ENCODE data around the gene IL1RAP. TPM values are rescaled to one million over a fixed set of nuclear protein-coding genes. Genes with fewer than 3 reads are reported as not detected.

Gene IL1RAP
- total and polyA plus RNA-seq, 2 experiments from 2014 or later = 3.6 to 5.0 TPM

GRCh38 chr3:190504354-190505125 lies 9.3 kb upstream of the IL1RAP start (continued):
- TF ChIP-seq CTCF (conservative IDR thresholded peaks at IDR 0.05; ENCODE audit: low read depth in 2 of 2) = peak; percentile 25 to 50; a peak in 3 of 4 replicates
- no peak for TF ChIP-seq EZH2phosphoT487 (IDR thresholded peaks at IDR 0.05; ENCODE audit: unreplicated experiment)
- no peak for TF ChIP-seq EZH2 (IDR thresholded peaks at IDR 0.05; ENCODE audit: low read depth, unreplicated experiment)
- TF ChIP-seq ZNF114 (CRISPR knock-in tag; IDR thresholded peaks at IDR 0.05) = no peak
- TF ChIP-seq STAT1 (IDR thresholded peaks at IDR 0.05; ENCODE audit: unreplicated experiment) = no peak
- no peak for TF ChIP-seq JUNB (IDR thresholded peaks at IDR 0.05; ENCODE audit: unreplicated experiment)

GRCh38 chr3:190505381-190506003 lies 8.4 kb upstream of the IL1RAP start:
- no peaks in the 10 kb centered on the region for H3K9me3 Mint-ChIP-seq
- no peak overlapping the region for H3K4me3 Mint-ChIP-seq
- no peaks in the 10 kb centered on the region for H3K36me3 Mint-ChIP-seq (ENCODE audit: low read depth)
- H3K27ac ChIP-seq (ENCODE audit: low read depth) = no peak overlapping the region
- DNase-seq (ENCODE audit: low spot score) (no peak), ATAC-seq (no peak)
- H4K20me1 ChIP-seq (replicated peaks; ENCODE audit: insufficient read depth) = no peaks in the 10 kb centered on the region
- no peaks in the 10 kb centered on the region for H3F3A ChIP-seq (replicated peaks; ENCODE audit: low read depth)
- no peak overlapping the region for H2AFZ ChIP-seq
- peaks cover 7% of the 10 kb centered on the region for H3K4me1 Mint-ChIP-seq
- no peaks in the 10 kb centered on the region for H3K9me2 ChIP-seq (ENCODE audit: insufficient read depth)
- H3K79me2 ChIP-seq (replicated peaks; ENCODE audit: insufficient read depth) = no peaks in the 10 kb centered on the region
- no peak overlapping the region for H3K27ac Mint-ChIP-seq
- peaks cover 11% of the 10 kb centered on the region; the same call in 1 of the 2 replicates for H3K4me1 ChIP-seq (ENCODE audit: insufficient read depth)
- no peaks in the 10 kb centered on the region for H3K36me3 ChIP-seq (ENCODE audit: insufficient read depth)
- H3K4me3 ChIP-seq = no peak overlapping the region
- H3K27me3 Mint-ChIP-seq (ENCODE audit: insufficient read depth, low read depth, poor library complexity) = peaks cover 2% of the 10 kb centered on the region
- no peak overlapping the region for H3K4me2 ChIP-seq
- H3K27me3 ChIP-seq (ENCODE audit: insufficient read depth) = no peaks in the 10 kb centered on the region
- no peak for TF ChIP-seq CTCF (conservative IDR thresholded peaks at IDR 0.05; ENCODE audit: low read depth in 2 of 2)
- no peak for TF ChIP-seq POLR2AphosphoS5 (IDR thresholded peaks at IDR 0.05; ENCODE audit: low read depth)
- no peak for TF ChIP-seq REST (IDR thresholded peaks at IDR 0.05; ENCODE audit: unreplicated experiment)
- TF ChIP-seq NANOG (IDR thresholded peaks at IDR 0.05; ENCODE audit: borderline replicate concordance) = no peak
- no peak for TF ChIP-seq STAT1 (IDR thresholded peaks at IDR 0.05; ENCODE audit: unreplicated experiment)
- TF ChIP-seq CREB1 (CRISPR knock-in tag; IDR thresholded peaks at IDR 0.05; ENCODE audit: low read depth) = no peak
- TF ChIP-seq EZH2phosphoT487 (IDR thresholded peaks at IDR 0.05; ENCODE audit: unreplicated experiment) = no peak
- TF ChIP-seq ETS1 (IDR thresholded peaks at IDR 0.05) = no peak
- no peak for TF ChIP-seq ZNF331 (CRISPR knock-in tag; IDR thresholded peaks at IDR 0.05; ENCODE audit: low read depth)
- TF ChIP-seq EZH2 (IDR thresholded peaks at IDR 0.05; ENCODE audit: low read depth, unreplicated experiment) = no peak
- no peak for TF ChIP-seq ZNF114 (CRISPR knock-in tag; IDR thresholded peaks at IDR 0.05)
- no peak for TF ChIP-seq JUNB (IDR thresholded peaks at IDR 0.05; ENCODE audit: unreplicated experiment)
